Large intestine (tissue), 3 donors: ENCODE data around the gene KDM6B. TPM values are rescaled to one million over a fixed set of nuclear protein-coding genes. Genes with fewer than 3 reads are reported as not detected.

Experiments used
- DNase-seq, 2 donors: peaks; one replicate each; pipeline versions ENCODE4 v3.0.0 to v3.0.0-alpha.2; 2013
- H3K27ac ChIP-seq: one replicate; pipeline ENCODE4 v1.5.1; 2013; ENCODE audit warnings: low read length
- H3K27me3 ChIP-seq: 2 replicates; pipeline ENCODE4 v1.6.1; 2013; ENCODE audit warnings: low read length; ENCODE audit not compliant: control insufficient read depth, insufficient read depth
- H3K36me3 ChIP-seq: 2 replicates; pipeline ENCODE4 v1.6.1; 2013; ENCODE audit warnings: low read length; ENCODE audit not compliant: control insufficient read depth, insufficient read depth
- H3K4me1 ChIP-seq: one replicate; pipeline ENCODE4 v1.6.1; 2013; ENCODE audit warnings: low read length; ENCODE audit not compliant: control insufficient read depth, insufficient read depth
- H3K4me3 ChIP-seq: one replicate; pipeline ENCODE4 v1.5.1; 2013; ENCODE audit warnings: low read length
- H3K9me3 ChIP-seq: one replicate; pipeline ENCODE4 v1.6.1; 2013; ENCODE audit warnings: mild to moderate bottlenecking, low read depth, low read length, moderate library complexity; ENCODE audit not compliant: control insufficient read depth
- WGBS: methylation state at CpG from one replicate; pipeline ENCODE4 v1.1.5; 2013; ENCODE audit warnings: low lambda C conversion rate; ENCODE audit not compliant: insufficient coverage; 5-methylcytosine and 5-hydroxymethylcytosine counted together
- polyA plus RNA-seq: library from polyadenylated mRNA; unstranded; fragments of 120-200 nt; gene quantifications from one replicate; pipeline ENCODE4 v1.2.1, GENCODE V29; 2013

Gene KDM6B
- polyA plus RNA-seq, 1 donor, result 24.9 TPM

- Histone ChIP-seq H3K9me3 (no peaks in the 10 kb centered on the region), H3K4me3 (no peak overlapping the region), H3K4me1 (peaks cover 31% of the 10 kb centered on the region), H3K27me3 (no peaks in the 10 kb centered on the region), H3K36me3 (peaks cover 26% of the 10 kb centered on the region), H3K27ac (peak overlapping the region; percentile 24)
- 100% methylated on average over 1 of the region's 7 CpGs for WGBS
- DNase-seq, result no peak
These were observed 48.1 kb downstream of the KDM6B start for GRCh38 chr17:7882068-7882467.

- Histone ChIP-seq H3K4me3 (no peak overlapping the region), H3K9me3 (no peaks in the 10 kb centered on the region), H3K36me3 (peaks cover 26% of the 10 kb centered on the region), H3K27me3 (no peaks in the 10 kb centered on the region), H3K27ac (no peak overlapping the region), H3K4me1 (peaks cover 35% of the 10 kb centered on the region)
- no CpG with 5 or more reads among the region's 3 CpGs for WGBS
- no peak for DNase-seq
These were observed 48.6 kb downstream of the KDM6B start for GRCh38 chr17:7882629-7883028.

Other genes with a start within 250 kb of the KDM6B start
- gene SOX15, start 244.1 kb upstream of the KDM6B start, polyA plus RNA-seq, result 2.0 TPM
- gene FXR2, start 219.3 kb upstream of the KDM6B start, polyA plus RNA-seq, result 28.2 TPM
- 327 TPM for gene SAT2, start 206.4 kb upstream of the KDM6B start, polyA plus RNA-seq
- 23.6 TPM for gene SHBG, start 204.1 kb upstream of the KDM6B start, polyA plus RNA-seq
- 4.8 TPM for gene ATP1B2, start 183.3 kb upstream of the KDM6B start, polyA plus RNA-seq
- 49.7 TPM for gene TP53, start 146.7 kb upstream of the KDM6B start, polyA plus RNA-seq
- gene WRAP53, start 145.7 kb upstream of the KDM6B start, polyA plus RNA-seq, result 7.9 TPM
- gene EFNB3, start 129.0 kb upstream of the KDM6B start, polyA plus RNA-seq, result 7.4 TPM
- 0.09 TPM for gene DNAH2, start 116.5 kb upstream of the KDM6B start, polyA plus RNA-seq
- 10.4 TPM for gene TMEM88, start 20.8 kb downstream of the KDM6B start, polyA plus RNA-seq
- gene NAA38, start 23.3 kb downstream of the KDM6B start, polyA plus RNA-seq, result 50.7 TPM
- gene CYB5D1, start 23.8 kb downstream of the KDM6B start, polyA plus RNA-seq, result 13.8 TPM
- gene CHD3, start 54.6 kb downstream of the KDM6B start, polyA plus RNA-seq, result 73.8 TPM
- 3.7 TPM for gene RNF227, start 82.1 kb downstream of the KDM6B start, polyA plus RNA-seq
- 5.3 TPM for gene KCNAB3, start 95.6 kb downstream of the KDM6B start, polyA plus RNA-seq
- gene TRAPPC1, start 97.7 kb downstream of the KDM6B start, polyA plus RNA-seq, result 101 TPM
- gene CNTROB, start 98.0 kb downstream of the KDM6B start, polyA plus RNA-seq, result 30.1 TPM
- 1.3 TPM for gene GUCY2D, start 168.4 kb downstream of the KDM6B start, polyA plus RNA-seq
- gene ALOX15B, start 204.8 kb downstream of the KDM6B start, polyA plus RNA-seq, result 0.46 TPM